ENCODE results near the gene SEC14L6. TPM values are rescaled to one million over a fixed set of nuclear protein-coding genes. Genes with fewer than 3 reads are reported as not detected.
"Not testable (repeated sequence)": the region's sequence is repeated elsewhere in the genome, so short reads cannot be mapped to it uniquely, and the experiment has no call there.

The SEC14L6 gene
- total RNA-seq, 1 donor from 2014 or later, result 0.21 TPM

DNA sequence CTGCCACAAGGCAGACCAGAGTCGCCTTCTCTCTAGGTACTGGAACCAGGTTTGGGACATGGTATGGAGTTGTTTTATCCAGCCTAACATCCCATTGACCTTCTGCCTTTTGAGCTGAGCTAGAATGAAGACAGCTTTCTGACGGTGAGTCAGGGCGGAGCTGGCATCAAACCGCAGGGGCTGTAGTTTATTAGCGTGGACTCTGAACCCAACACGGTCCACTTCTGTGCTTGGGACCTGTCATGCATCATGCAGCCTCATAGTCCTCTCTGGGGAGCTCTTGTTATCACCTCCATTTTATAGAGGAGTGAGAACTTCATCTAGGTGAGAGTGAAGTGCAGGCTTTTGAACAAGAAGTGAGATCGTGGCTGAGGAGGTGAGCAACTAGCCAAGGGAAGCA, 19.6 kb upstream of the SEC14L6 start:
- DNase-seq, result no peak

DNA sequence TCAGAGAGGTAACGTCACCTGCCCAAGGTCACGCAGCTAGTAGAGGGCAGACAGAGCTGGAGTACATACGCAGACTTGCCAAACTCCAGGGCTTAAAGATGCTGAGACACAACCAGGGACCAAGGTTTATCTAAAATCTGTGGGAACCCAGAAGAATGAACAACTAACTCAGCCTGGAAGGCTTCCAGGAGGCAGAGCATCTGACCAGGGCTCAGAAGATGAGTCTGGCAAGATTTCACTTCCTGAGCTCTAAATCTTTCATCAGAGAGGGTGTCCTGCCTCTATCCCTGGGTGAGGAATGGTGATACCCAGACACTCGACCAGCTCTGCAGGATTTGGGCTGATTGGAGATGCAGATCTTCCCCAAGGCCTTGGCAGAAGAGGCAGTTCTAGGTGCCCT, 18.8 kb upstream of the SEC14L6 start:
- no peak for DNase-seq

DNA sequence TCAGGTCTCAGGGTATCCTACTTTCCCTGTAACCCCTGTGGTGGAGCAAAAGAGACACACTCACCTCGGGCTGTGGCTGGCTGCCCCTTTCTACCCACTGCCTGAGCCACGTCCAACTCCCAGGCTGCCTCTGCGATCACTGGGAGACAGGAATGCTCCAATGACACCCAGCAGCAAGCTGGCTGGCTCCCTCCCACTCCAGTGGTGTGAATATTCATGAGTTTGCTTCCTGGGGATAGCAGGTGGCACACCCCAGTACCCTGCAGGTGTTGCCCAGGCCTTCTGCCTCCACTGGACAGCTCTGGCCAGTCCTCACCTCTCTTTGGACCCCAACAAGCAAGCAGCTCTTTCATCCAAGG, 18.2 kb upstream of the SEC14L6 start:
- no peak for DNase-seq

DNA sequence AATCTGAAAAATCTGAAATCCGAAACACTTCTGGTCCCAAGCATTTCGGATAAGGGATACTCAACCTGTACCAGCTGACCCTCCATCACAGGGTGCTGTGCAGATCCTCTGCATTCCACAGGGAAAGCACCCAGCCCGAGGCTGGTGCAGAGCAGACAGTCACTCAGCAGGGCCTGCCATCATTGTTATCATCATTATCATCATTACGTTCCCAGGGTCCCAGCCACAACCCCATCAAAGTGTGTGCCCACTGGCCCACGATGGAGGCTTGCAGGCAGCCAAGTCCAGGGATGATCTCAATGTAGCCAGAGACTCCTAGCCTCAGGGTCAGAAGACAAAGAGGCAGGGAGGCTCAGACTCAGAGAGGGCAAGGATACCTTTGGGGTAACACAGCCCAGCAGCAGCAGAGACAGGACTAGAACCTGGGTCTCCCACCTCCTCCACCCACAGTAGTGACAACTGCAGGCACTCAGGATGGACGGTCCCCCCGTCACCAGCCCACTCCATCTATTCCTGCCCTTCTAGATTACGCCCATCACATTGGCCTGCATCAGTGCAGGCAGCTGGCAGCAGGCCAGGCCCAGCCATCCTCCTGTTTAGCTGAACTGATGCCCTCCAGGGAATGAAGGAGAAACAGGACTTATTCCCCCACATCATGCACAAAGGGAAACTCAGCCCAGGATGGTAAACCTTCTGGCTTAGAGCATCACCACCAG, 17.7 kb upstream of the SEC14L6 start:
- no peak for DNase-seq

DNA sequence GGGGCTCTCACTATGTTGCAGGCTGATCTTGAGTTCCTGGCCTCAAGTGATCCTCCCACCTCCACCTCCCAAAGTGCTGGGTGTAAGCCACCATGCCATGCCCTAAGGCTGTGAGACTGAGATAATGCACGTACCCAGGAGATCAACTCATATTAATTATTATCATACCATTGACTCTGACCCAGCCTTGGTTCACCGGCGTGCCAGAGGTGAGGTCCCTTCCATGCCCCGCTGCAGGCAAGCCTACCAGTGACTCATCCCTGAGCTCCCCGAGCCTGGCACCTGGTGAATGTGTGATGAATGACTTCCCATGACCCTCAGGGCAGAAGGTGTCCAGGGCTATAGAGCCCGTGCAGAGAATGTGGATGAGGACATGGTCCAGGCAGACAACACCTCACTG, 15.8 kb upstream of the SEC14L6 start:
- no peak for DNase-seq

DNA sequence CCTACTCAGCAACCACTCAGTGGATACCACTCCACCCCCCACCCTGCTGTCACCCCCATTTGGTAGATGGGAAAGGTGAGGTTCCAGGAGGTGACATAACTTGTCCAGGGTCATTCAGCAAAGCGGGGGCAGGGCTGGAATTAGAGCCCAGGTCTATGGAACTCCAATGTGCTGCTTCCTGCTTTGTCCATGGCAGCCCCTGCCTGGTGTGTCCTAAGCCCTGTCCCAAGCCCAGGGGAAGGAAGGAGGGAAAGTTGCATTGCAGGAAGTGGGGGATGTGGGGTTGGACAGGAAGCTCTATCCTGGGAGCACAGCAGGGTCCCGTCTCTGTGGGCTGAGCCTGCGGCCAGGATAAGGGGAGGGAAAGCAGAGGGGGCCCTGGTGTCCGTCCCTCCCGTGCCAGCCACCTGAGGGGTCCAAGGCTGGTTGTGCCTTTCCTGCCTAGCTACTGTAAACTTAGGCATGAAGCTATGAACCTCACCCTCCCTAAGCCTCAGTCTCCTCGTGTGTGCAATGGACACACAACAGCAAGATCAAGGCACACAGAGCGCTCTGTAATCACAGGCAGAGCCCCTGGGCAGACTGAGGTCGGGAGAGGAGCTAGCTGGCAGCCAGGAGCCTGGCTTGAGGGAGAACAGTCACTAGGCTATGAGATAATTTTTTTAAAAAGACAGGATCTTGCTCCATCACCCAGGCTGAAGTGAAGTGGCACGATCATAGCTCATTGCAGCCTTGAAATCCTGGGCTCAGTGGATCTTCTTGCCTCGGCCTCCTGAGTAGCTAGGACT, 15.1 kb upstream of the SEC14L6 start:
- DNase-seq, result no peak

DNA sequence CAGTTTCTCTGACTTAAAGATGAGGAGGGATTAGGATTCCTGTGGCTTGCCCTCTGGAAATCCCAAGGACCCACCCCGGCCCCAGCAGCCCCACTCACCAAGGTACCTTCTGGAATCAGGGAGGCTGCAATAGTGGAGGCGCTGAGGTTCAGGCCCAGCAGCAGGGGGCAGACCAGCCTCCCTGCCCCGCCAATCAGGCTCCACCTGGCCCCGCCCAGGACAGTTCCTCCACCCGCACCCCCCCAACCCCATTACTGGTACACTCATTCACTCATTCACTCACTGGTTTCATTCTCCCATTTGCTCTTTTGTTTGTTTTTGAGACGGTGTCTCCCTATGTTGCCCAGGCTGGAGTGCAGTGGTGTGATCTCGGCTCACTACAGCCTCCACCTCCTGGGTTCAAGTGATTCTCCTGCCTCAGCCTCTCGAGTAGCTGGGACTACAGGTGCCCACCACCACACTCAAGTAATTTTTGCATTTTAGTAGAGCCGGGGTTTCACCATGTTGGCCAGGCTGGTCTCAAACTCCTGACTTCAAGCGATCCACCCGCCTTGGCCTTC, 14.2 kb upstream of the SEC14L6 start:
- not testable (repeated sequence) for DNase-seq

DNA sequence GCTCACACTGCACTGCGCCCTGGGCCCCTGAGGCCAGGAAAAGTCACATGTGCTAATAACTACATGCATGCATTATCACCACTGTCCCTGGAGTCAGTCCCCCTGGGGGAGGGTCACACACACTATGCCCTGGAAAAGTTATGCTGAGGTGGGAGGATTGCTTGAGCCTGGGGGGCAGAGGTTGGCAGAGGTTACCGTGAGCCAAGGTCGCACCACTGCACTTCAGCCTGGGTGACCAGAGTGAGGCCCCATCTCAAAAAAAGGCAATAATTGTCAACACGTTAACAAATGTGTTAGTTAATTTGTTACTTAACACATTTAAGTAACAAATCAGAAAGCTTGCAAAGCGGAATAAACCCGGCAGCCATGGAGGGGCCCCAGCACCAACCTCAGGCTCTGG, 13.3 kb upstream of the SEC14L6 start:
- no peak for DNase-seq

DNA sequence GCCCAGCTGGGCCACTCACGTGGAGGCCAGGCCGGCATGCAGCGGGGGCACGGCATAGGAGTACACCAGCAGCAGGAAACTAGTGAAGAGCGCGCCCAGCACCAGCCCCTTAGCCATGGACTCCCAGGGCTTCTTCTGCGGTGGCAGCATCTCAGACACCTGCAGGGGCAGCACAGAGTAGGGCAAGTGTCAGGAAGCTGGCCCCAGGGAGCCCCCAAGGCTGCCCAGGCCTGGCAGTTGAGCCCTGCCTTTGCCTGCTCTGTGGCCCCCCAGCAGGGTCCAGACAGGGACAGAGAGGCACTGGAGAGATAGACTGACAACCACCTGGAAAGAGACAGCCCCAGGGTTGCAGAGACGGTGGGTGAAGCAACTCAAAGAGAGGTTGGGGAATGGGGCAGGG, 10.7 kb upstream of the SEC14L6 start:
- DNase-seq, result no peak

DNA sequence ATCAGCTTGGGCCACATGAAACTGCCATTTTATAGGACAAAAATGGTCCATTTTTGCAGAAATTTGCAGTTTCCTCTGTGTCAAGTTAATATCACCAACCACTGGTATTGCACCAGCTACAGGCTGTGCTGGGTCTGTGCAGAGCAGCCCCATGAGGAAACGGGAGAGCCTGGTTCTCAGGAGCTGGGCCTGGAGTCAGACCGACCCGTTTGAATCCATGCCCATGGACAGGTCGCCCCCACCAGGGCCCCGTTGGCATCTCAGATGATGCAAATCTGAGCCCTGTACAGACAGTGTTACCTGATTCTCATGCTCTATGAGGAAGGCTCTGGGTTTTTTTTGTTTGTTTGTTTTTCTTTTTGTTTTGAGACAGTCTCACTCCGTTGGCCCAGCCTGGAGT, 9.8 kb upstream of the SEC14L6 start:
- DNase-seq, result no peak

DNA sequence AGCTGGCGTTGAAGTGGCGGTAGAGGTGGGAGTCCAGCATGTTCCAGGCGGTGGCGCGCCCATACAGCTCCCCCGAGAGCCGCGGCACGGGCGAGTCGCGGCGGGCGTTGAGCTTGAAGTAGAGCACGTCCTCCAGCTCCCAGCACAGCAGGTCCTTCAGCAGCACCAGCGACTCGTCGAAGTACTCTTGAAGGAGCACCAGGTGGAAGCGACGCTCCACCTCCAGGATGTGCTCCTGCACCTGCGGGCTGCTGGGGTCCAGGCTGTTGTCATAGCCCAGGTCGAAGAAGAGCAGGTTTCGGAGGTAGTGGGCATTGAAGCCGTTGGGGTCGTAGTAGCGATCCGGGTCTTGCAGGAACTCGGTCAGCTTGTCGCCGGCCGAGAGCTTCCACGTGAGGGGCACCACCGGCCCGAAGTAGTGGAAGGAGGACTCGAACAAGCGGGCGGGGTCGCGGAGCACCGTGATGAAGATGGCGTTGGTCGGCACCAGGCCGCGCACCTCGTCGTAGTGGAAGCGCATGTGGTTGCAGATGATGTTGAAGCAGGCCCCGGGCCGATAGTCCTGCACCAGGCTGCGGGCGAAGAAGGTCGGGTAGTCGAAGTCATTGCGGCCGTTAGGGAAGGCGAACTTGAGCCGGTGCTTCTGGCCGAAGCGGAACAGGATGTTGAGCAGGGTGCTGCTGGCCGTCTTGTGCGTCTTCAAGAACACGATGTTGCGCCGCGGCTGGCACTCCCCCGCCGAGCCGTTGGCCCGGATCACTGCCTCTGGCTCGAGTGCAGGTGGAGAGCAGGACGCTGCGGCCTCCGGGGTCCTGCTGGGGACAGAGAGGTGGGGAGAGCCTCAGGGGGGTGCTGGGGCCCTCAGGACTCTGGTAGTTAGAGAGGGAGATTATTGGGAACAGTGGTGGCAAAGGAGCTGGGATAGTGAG, 9.0 kb upstream of the SEC14L6 start:
- DNase-seq, result no peak

DNA sequence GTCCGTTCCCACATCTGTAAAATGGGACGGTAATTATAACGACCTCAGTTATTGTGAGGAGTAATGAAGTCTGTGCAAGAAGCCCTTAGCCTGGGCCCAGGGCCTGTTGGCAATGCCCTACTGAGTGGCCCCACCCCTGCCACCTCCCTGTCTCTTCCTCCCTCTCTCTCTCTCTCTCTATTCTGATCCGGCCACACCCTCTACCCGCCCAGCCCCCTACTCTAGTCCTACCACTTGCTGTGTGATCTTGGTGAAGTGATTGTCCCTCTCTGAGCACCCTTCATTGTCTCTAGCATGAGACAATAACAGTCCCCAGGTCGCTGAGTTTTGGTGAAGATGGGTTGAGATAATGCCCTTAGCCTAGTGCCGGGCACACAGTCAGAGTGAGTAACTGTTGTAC, 7.4 kb upstream of the SEC14L6 start:
- DNase-seq, result no peak

DNA sequence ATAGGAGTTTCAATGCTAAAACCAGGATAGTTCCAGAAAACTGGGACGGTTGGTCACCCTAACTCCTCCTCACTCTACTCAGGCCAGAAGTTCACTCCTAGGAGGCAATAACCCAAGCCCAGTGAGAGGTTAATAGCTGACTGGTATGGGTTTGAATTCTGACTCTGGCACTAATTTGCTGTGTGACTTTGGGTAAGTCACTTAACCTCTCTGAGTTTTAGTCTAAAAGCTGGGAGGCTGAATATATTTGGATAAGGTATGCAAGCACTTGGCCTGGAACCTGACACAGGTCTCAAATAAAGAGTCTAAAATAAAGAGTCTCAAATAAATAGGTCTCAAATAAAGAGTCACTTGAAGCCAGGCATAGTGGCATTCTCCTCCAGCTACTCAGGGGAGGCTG, 6.2 kb upstream of the SEC14L6 start:
- DNase-seq, result no peak

DNA sequence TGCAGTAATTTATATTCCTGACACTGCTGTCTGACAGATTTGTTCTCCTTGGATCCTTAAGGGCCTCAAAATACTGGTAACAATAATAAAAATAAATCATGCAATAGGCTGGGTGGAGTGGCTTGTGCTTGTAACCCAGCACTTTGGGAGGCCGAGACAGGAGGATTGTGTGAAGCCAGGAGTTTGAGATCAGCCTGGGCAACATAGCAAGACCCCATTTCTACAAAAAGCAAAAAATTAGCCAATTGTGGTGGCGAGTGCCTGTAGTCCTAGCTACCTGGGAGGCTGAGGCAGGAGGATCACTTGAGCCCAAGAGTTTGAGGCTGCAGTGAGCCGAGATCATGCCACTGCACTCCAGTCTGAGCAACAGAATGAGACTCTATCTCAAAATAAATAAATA, 5.3 kb upstream of the SEC14L6 start:
- DNase-seq, result not testable (repeated sequence)

DNA sequence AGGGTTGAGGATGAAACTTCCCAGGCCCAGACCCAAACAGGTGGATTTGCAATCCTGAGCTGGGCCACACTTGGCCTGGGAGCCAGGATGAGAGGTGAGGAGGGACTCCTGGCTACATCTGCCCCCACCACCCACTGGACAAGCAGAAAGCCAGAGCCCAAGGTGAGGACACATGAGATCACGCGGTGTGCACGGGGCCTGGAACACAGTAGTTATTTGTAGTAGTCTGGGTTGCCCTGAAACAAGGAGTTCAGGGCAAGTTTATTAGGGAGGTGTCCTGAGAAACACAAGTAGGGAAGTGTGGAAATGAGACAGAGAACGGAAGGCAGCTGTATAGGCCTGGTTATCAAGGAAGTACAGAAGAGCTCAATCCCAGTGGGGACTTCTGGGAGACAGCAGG, 647 bp upstream of the SEC14L6 start:
- no peak for DNase-seq

DNA sequence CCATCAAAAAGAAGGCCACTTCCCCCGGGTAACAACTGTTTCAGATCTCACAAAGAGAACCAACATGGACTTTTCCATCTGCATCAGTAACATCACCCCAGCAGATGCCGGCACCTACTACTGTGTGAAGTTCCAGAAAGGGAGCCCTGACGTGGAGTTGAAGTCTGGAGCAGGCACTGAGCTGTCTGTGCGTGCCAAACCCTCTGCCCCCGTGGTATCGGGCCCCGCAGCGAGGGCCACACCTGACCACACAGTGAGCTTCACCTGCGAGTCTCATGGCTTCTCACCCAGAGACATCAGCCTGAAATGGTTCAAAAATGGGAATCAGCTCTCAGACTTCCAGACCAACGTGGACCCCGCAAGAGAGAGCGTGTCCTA, 3.7 kb downstream of the SEC14L6 start:
- no peak for DNase-seq

DNA sequence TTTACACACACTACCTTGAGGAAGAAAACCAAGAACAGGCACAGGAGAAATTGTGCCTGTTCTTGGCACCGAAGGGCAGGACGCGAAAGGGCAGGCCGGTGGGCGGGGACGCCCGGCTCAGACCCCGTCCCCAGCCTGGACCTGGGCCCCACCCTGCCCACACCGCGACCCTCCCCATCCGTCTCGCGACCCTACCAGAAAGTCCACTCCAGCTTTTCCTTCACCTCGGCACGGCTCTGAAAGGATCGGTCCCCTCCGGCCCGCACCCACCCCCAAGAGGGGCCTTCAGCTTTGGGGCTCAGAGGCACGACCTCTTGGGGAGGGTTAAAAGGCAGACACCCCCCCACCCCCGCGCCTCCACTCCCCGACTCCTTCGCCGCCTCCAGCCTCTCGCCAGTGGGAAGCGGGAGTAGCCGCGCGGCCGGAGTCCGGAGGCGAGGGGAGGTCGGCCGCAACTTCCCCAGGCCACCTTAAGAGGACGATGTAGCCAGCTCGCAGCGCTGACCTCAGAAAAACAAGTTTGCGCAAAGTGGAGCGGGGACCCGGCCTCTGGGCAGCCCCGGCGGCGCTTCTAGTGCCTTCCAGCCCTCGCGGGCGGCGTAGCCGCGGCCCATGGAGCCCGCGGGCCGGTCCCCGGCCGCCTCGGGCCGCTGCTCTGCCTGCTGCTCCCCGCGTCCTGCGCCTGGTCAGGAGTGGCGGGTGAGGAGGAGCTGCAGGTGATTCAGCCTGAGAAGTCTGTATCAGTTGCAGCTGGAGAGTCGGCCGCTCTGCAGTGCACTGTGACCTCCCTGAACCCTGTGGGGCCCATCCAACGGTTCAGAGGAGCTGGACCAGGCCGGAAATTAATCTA, 4.4 kb downstream of the SEC14L6 start:
- no peak for DNase-seq

DNA sequence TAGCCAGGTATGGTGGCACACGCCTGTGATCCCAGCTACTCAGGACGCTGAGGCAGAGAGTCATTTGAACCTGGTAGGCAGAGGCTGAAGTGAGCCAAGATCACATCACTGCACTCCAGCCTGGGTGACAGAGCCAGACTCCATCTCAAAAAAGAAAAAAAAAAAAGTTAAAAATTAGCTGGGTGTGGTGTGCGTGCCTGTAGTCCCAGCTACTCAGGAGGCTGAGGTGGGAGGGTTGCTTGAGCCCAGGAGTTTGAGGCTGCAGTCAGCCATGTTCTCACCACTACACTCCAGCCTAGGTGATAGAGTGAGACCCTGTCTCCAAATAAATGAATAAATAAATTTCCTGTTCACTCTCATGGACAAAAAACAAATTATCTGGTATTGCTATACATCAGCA, 5.0 kb downstream of the SEC14L6 start:
- DNase-seq, result not testable (repeated sequence)

DNA sequence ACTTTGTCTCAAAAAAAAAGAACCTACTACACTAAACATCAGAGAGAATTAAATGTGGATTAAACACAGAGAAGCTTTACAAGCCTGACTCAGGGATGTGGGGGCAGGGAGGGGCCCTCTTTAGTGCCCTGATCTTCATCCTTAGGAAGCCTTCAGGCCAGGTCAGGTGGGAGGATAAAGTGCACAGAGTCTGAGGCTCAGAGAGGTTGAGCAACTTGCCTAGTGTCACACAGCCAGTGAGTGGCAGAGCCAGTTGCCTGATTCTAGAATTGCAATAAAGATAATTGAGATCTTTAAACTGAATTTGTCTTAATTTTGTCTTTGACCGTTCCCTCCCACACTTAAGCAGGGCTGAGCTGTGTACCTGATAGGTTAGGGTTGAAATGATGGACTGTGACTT, 7.2 kb downstream of the SEC14L6 start:
- DNase-seq, result no peak

DNA sequence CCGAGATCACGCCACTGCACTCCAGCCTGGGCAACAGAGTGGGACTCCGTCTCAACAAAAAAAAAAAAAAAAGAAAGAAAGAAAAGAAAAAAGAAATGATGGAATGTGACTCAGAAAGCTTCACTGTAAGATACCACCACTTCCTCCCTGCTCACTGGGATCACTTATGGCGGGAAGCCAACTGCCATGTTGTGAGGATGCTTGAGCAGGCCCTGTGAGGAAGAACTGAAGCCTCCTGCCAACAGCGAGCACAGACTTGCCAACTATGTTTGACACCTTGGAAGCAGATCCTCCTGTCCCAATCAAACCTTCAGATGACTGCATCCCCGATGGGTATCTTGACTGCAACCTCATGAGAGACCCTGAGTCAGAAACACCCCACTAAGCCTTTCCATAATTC, 8.3 kb downstream of the SEC14L6 start:
- no peak for DNase-seq

DNA sequence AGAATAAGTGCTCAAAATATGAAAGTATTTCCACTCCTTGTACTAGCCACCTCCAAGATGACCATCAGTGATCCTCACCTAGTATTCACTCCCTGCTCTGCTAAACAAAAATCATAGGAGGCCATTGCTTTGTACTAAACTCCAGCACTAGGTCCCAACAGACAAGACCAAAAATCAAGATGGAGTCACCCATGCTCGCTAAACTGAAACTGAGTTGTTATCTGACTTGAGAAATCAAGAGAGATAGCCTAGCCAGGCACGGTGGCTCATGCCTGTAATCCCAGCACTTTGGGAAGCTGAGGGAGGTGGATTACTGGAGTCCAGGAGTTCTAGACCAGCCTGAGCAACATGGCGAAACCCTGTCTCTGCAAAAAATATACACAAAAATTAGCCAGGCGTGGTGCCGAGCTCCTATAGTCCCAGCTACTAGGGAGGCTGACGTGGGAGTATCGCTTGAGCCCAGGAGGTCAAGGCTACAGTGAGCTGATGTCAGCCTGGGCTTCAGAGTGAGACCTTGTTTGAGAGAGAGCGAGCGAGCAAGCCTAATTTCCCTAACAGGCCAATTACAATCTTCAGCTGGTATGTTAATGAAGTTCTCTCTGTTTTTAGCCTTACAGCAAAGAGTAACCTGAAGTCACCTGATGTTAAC, 9.3 kb downstream of the SEC14L6 start:
- no peak for DNase-seq

Data from tongue (tissue), 2 donors.